TTC549 (cell line): Measurements from ENCODE around the gene MEIS1.

Source experiments
- FAIRE-seq: peaks from 2 replicates; lab custom pipeline; 2012; peaks lifted over from hg19 to GRCh38; lab: Jason Lieb, UNC

Gene MEIS1

GRCh38 chr2:66582104-66582986 is 147.4 kb downstream of the MEIS1 start:
- no peak for FAIRE-seq

GRCh38 chr2:66582987-66583880 is 148.3 kb downstream of the MEIS1 start:
- FAIRE-seq = no peak

GRCh38 chr2:66583881-66584280 is 149.0 kb downstream of the MEIS1 start:
- no peak for FAIRE-seq

GRCh38 chr2:66585587-66585986 is 150.7 kb downstream of the MEIS1 start:
- no peak for FAIRE-seq

GRCh38 chr2:66587216-66587615 is 152.3 kb downstream of the MEIS1 start:
- FAIRE-seq = no peak

GRCh38 chr2:66594001-66594400 is 159.1 kb downstream of the MEIS1 start:
- no peak for FAIRE-seq

- FAIRE-seq = no peak
Measured at GRCh38 chr2:66595556-66595955, 160.6 kb downstream of the MEIS1 start.

GRCh38 chr2:66596256-66596655 is 161.3 kb downstream of the MEIS1 start:
- no peak for FAIRE-seq

- FAIRE-seq = no peak
Measured at GRCh38 chr2:66601624-66602023, 166.7 kb downstream of the MEIS1 start.

- FAIRE-seq = no peak
Measured at GRCh38 chr2:66602341-66602740, 167.4 kb downstream of the MEIS1 start.

GRCh38 chr2:66604326-66604725 is 169.4 kb downstream of the MEIS1 start:
- FAIRE-seq = no peak

GRCh38 chr2:66604976-66605375 is 170.1 kb downstream of the MEIS1 start:
- FAIRE-seq = no peak

GRCh38 chr2:66607152-66607551 is 172.2 kb downstream of the MEIS1 start:
- FAIRE-seq = no peak
